T47D (cell line): ENCODE data around the gene RPL27A.

Experiments
- DNase-seq, 2 experiments: peaks; one replicate each; pipeline versions ENCODE4 v3.0.0 to v3.0.0-alpha.2; 2011 to 2012; ENCODE audit warnings: low read depth in 1 of 2, low spot score in 1 of 2
- JUND ChIP-seq: IDR thresholded peaks from 2 replicates; pipeline ENCODE4 v1.6.1; 2012; ENCODE audit warnings: low read depth
- in situ Hi-C: cut with HindIII; loops from 2 replicates; pipeline ENCODE4 v1.10.0; 2016; ENCODE audit warnings: low sequenced_read_pairs, low pct_unique_long_range_greater_than_20kb

Gene RPL27A

DNA sequence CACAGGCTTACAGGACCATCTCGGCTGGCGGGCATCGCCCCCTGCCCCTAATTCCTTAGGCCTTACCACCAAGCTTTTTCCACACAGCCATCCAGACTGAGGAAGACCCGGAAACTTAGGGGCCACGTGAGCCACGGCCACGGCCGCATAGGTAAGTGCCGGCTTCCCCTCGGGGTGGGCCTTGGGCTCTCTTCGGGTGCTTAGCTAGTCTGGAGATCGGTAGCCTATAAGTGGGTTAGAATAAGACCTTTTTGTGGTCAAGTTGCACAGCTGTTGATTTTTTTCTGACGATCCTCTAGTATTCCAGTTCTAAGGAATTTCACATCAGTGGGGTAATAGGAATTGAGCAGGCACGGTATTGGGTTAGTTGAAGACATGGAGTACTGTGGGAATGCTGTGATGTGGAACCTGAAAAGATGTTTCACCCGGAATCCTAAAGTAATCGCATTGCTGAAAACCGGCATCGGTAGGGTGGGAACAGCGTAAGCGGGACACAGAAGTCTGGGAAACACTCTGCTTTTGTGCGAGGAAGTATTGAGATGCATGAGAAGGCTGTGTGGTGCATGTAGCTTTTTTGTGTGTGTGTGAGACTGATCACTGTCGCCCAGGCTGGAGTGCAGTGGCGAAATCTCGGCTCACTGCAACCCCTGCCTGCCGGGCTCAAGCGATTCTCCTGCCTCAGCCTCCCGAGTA lies 669 bp downstream of the RPL27A start:
- no peak for TF ChIP-seq JUND
- in situ Hi-C loops, result no loop called here
- no peak for DNase-seq

DNA sequence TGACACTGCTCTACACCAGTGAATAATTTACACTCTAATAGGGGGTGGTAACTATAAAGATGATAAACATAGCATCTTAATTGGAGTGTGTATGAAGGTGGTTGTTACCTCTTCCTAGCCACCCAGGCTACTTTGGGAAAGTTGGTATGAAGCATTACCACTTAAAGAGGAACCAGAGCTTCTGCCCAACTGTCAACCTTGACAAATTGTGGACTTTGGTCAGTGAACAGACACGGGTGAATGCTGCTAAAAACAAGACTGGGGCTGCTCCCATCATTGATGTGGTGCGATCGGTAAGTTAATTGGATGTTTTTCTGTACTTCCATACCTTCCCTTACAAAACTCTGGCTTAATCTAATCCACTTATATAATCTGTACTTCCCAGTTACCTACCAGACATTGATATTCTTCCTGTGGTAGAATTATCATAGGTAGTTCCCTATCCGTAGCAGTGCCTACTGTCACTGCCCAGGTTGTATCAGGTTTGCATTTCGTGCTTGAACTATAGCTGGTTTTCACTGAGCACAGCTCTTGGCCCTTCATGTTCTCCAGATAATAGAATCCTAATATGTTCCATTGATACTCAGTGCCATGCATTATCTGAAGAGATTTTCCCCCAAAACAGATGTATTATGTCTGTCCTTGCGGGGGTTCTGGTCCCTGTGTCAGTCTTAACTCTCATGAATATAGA lies 2.2 kb downstream of the RPL27A start:
- TF ChIP-seq JUND, result no peak
- DNase-seq, result no peak
- in situ Hi-C loops, result no loop called here

- in situ Hi-C loops, result no loop called here
- DNase-seq, result no peak
- TF ChIP-seq JUND, result no peak
Measured at GRCh38 chr11:8685306-8685705, 2.7 kb downstream of the RPL27A start.

- in situ Hi-C loops, result no loop called here
- no peak for DNase-seq
- no peak for TF ChIP-seq JUND
Measured at GRCh38 chr11:8685820-8686219, 3.2 kb downstream of the RPL27A start.

DNA sequence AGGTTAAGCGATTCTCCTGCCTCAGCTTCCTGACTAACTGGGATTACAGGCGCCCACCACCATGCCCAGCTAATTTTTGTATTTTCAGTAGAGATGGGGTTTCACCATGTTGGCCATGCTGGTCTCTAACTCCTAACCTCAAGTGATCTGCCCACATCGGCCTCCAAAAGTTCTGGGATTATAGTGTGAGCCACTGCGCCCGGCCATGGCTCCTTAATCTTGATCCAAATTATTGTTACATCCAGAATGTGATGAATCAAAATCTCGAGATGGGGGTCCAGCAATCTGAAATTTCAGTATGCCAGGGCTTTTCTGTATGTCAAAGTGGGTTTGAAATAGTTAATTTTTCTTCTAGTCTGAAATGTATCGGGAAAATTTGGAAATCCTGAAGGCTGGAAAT lies 3.7 kb downstream of the RPL27A start:
- in situ Hi-C loops, result no loop called here
- no peak for TF ChIP-seq JUND
- DNase-seq, result no peak

GRCh38 chr11:8688414-8689362 lies 6.1 kb downstream of the RPL27A start:
- TF ChIP-seq JUND, result no peak
- DNase-seq, result peak; percentile 68 to 97
- in situ Hi-C loops, result no loop called here

DNA sequence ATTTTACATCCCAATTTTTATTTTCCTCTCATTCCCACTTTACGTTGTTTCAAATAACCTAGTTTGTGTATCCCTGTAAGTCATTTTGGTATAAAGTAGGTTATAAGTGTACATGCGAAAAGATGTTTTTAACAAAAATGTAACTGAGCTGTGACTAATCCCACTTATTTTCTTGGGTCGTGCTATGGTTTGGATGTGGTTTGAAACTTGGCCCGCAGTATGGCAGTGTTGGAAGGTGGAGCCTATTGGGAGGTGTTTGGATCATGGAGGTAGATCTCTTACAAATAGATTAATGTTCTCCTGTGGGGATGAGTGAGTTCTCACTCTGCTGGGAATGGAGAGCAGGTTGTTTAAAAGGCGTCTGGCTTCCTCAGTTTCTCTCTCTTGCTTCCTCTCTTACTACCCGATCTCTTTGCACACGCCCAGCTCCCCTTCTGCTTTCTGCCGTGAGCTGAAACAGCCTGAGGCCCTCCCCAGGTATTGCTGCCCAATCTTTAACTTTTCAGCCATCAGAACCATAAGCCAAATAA lies 7.2 kb downstream of the RPL27A start:
- in situ Hi-C loops, result no loop called here
- no peak for DNase-seq
- TF ChIP-seq JUND, result no peak

GRCh38 chr11:8690374-8691342 lies 8.1 kb downstream of the RPL27A start:
- TF ChIP-seq JUND, result no peak
- no peak for DNase-seq
- in situ Hi-C loops, result no loop called here

DNA sequence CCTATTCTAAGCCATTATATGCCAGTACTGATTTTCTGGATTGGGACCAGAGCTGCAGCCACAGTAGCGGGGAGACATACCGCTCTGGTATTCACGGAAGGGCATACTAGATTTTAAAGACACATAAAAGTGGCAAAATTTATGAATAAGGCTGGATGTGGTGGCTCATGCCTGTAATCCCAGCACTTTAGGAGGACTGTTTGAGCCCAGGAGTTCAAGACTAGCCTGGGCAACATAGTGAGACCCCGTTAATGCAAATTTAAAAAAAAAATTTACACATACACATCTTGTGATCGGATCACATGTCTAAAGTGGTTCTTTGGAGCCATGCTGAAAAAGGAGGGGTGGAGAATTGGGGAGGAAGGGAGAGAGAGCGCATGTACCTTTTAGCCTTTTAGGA lies 9.0 kb downstream of the RPL27A start:
- no peak for TF ChIP-seq JUND
- in situ Hi-C loops, result no loop called here
- no peak for DNase-seq

DNA sequence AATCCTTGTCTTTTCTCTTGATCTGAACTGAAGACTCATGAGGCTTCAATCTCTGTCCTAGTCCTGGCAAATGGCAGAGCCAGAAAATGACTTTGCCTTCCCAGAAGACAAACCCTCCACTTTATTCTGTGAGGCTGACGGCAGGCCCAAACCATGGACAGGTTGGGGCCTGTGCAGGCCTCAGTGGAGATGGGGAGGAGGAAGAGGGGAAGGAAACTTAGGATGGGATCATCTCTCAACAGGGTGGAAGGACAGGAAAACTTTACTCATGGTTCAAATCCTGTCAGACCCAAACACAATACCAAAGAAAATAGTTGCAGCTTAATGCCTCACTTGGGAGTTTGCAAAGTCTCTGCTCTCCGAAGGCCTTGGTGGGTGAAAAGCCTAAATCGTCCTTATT lies 9.8 kb downstream of the RPL27A start:
- TF ChIP-seq JUND, result no peak
- in situ Hi-C loops, result no loop called here
- DNase-seq, result no peak

- in situ Hi-C loops, result no loop called here
- no peak for DNase-seq
- TF ChIP-seq JUND, result no peak
Measured at GRCh38 chr11:8693010-8693551, 10.5 kb downstream of the RPL27A start.
